Hepatocyte (in vitro differentiated cells): ENCODE measurements around the gene OIT3.

Experiments
- EZH2 ChIP-seq: fragments of 200-600 bp; sonication (generic); IDR thresholded peaks from 2 replicates; pipeline ENCODE4 v1.6.1; 2016; ENCODE audit warnings: antibody characterized with exemption, mild to moderate bottlenecking, borderline replicate concordance
- TF ChIP-seq, protein P1 (sequence below): fragments of 200-600 bp; sonication (generic); IDR thresholded peaks from 2 replicates; pipeline ENCODE4 v1.5.1; 2016; ENCODE audit warnings: antibody characterized with exemption, mild to moderate bottlenecking; ENCODE audit not compliant: poor library complexity

DNA sequence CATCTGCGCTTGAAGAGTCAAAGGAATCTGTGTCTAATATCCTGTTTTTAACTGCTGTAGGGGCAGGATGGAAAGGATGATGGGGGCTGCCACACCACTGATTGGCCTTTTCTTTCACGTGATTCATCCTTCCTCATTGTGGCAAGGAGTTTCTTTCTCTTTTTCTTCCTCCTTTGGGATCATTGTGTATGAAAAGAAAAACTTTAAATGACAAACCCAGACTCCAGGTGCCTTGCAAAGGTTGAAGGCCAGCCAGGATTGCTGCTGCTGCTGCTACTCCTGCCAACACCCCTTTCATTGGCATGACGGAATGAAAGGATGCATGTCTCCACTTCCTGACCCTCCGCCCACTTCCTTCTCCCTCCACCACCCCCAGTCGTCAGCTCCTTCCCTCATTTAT lies 6.5 kb upstream of the OIT3 start:
- TF ChIP-seq, protein P1, sequence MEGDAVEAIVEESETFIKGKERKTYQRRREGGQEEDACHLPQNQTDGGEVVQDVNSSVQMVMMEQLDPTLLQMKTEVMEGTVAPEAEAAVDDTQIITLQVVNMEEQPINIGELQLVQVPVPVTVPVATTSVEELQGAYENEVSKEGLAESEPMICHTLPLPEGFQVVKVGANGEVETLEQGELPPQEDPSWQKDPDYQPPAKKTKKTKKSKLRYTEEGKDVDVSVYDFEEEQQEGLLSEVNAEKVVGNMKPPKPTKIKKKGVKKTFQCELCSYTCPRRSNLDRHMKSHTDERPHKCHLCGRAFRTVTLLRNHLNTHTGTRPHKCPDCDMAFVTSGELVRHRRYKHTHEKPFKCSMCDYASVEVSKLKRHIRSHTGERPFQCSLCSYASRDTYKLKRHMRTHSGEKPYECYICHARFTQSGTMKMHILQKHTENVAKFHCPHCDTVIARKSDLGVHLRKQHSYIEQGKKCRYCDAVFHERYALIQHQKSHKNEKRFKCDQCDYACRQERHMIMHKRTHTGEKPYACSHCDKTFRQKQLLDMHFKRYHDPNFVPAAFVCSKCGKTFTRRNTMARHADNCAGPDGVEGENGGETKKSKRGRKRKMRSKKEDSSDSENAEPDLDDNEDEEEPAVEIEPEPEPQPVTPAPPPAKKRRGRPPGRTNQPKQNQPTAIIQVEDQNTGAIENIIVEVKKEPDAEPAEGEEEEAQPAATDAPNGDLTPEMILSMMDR: no peak
- no peak for TF ChIP-seq EZH2
